SU-DHL-6 (cell line): ENCODE results near the gene PCBD1.

ENCODE experiments used
- CTCF ChIP-seq: fragments of 200-600 bp; sonication (generic); IDR thresholded peaks from one replicate; pipeline ENCODE4 v1.5.1; 2017; ENCODE audit warnings: antibody characterized with exemption, mild to moderate bottlenecking, low read length, moderate library complexity; ENCODE audit not compliant: insufficient read depth, poor library complexity, severe bottlenecking
- EZH2phosphoT487 ChIP-seq: fragments of 200-600 bp; sonication (generic), shearing (Covaris generic); conservative IDR thresholded peaks from 2 replicates; pipeline ENCODE4 v1.6.1; 2018; ENCODE audit warnings: mild to moderate bottlenecking, antibody characterized with exemption, low read length, moderate library complexity, mixed read lengths

GRCh38 chr10:70885931-70886903 is 2.1 kb downstream of the PCBD1 start:
- TF ChIP-seq CTCF (no peak), EZH2phosphoT487 (no peak)
